Mucosa of stomach (tissue), 1 donor: ENCODE results near the gene RAVER1.
A peak's percentile ranks its signal among the peaks of the same experiment; 100 is the strongest.

Experiments used
- H3K27me3 ChIP-seq: one replicate; pipeline ENCODE4 v1.7.0; 2013; ENCODE audit warnings: mild to moderate bottlenecking, low read length; ENCODE audit not compliant: control insufficient read depth, insufficient read depth
- H3K36me3 ChIP-seq: one replicate; pipeline ENCODE4 v1.7.0; 2013; ENCODE audit warnings: low read length; ENCODE audit not compliant: control insufficient read depth, insufficient read depth
- H3K4me1 ChIP-seq: one replicate; pipeline ENCODE4 v1.7.0; 2013; ENCODE audit warnings: mild to moderate bottlenecking, low read length; ENCODE audit not compliant: control insufficient read depth, insufficient read depth
- H3K4me3 ChIP-seq: one replicate; pipeline ENCODE4 v1.7.0; 2013; ENCODE audit warnings: low read length
- H3K9ac ChIP-seq: one replicate; pipeline ENCODE4 v1.7.0; 2013; ENCODE audit warnings: mild to moderate bottlenecking, low read length, moderate library complexity
- H3K9me3 ChIP-seq: one replicate; pipeline ENCODE4 v1.7.0; 2013; ENCODE audit warnings: mild to moderate bottlenecking, low read length, moderate library complexity; ENCODE audit not compliant: control insufficient read depth
- donor health status: Pancreatic carcinoma.

Gene RAVER1

DNA sequence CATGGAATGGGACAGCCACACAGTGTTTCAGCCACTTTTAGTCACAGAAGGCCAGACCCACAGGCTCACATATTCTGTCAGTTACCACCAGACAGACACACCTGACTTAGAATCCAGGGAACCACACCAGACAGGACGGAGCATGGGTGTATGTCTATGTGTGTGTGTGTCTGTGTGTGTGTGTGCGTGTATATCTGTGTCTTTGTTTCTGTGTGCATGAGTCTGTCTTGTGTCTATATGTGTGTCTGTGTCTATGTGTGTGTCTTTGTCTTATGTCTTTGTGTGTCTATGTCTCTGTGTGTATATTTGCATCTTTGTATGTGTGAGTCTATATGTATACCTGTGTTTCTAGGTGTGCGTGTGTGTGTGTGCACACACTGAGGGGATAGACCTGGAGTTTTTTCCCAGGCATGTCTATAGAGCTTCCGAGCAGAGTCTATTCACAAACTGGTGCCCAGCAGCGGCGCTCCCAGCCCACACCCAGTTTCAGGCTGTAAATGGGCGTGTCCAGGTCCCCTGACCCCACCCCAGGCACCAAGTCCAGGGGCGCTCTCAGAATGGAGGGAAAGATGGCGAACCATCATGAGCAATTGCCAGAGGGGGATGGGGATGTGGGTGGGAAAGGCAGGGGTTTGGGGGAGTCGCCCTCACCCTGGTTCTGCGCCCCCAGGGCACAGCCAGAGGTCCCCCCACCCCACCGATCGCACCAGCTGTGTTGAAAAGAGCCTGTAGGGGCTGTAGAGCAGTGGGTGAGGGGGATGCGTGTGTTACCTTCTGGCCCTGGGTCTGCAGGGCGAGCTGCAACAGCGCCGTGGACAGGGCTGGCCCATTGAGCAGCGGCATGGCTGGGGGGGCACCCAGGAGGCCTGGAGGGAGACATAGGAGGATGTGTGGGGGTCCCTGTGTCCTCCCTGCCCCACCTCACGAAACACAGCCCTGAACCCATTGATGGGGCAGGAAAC is 11.2 kb downstream of the RAVER1 start:
- H3K36me3 ChIP-seq: peaks cover 6% of the 10 kb centered on the region
- peaks cover 8% of the 10 kb centered on the region for H3K4me1 ChIP-seq
- H3K27me3 ChIP-seq: no peaks in the 10 kb centered on the region
- H3K9me3 ChIP-seq: no peaks in the 10 kb centered on the region
- no peak overlapping the region for H3K9ac ChIP-seq
- H3K4me3 ChIP-seq: no peak overlapping the region

- no peaks in the 10 kb centered on the region for H3K27me3 ChIP-seq
- H3K9ac ChIP-seq: no peak overlapping the region
- H3K4me1 ChIP-seq: peaks cover 8% of the 10 kb centered on the region
- no peak overlapping the region for H3K4me3 ChIP-seq
- H3K9me3 ChIP-seq: no peaks in the 10 kb centered on the region
- H3K36me3 ChIP-seq: peaks cover 6% of the 10 kb centered on the region
These were observed 11.9 kb downstream of the RAVER1 start for GRCh38 chr19:10321417-10321797.

- Histone ChIP-seq H3K9ac (no peak overlapping the region), H3K36me3 (peaks cover 6% of the 10 kb centered on the region)
These were observed 12.5 kb downstream of the RAVER1 start for GRCh38 chr19:10320602-10321416.

GRCh38 chr19:10318807-10319682 is 14.3 kb downstream of the RAVER1 start:
- H3K4me3 ChIP-seq: no peak overlapping the region
- H3K36me3 ChIP-seq: peaks cover 6% of the 10 kb centered on the region

More at GRCh38 chr19:10320602-10321416, 12.5 kb downstream of the RAVER1 start:
- Histone ChIP-seq H3K27me3 (no peaks in the 10 kb centered on the region), H3K4me3 (no peak overlapping the region), H3K4me1 (peaks cover 13% of the 10 kb centered on the region), H3K9me3 (no peaks in the 10 kb centered on the region)

DNA sequence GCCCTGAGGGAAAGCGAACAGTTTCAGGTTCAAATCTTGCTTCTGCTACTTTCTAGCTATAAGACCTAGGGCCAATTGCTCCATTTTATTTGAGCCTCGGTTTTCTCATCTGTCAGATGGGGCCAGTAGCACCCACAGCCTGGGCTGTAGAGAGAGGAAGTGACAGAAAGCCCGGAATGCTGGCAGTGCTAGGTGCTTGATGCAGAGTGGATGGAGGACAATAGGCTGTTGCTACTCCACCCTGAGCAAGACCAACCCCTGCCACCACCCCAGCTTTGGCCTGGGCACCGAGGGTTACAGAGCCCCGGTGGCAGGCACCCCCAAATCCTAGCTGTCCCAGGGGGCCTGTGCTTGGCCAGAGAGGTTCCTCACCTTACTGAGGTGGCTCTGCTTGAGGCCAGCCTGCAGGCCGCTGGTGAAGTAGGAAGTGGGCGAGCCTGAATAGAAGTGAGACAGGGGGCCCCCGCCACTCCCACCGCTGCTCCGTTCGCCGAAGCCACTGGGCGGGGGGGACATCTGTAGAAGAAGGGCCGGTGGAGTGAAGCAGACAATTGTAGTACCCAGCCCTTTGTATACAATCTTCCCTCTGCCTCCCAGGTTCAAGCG is 15.4 kb downstream of the RAVER1 start:
- no peak overlapping the region for H3K9ac ChIP-seq
- H3K4me3 ChIP-seq: no peak overlapping the region
- H3K36me3 ChIP-seq: peaks cover 6% of the 10 kb centered on the region

More at GRCh38 chr19:10318807-10319682, 14.3 kb downstream of the RAVER1 start:
- Histone ChIP-seq H3K27me3 (no peaks in the 10 kb centered on the region), H3K4me1 (peaks cover 20% of the 10 kb centered on the region), H3K9ac (no peak overlapping the region), H3K9me3 (no peaks in the 10 kb centered on the region)

GRCh38 chr19:10317045-10317856 is 16.1 kb downstream of the RAVER1 start:
- Histone ChIP-seq H3K9ac (no peak overlapping the region), H3K4me1 (peaks cover 17% of the 10 kb centered on the region), H3K27me3 (no peaks in the 10 kb centered on the region), H3K4me3 (no peak overlapping the region), H3K9me3 (no peaks in the 10 kb centered on the region), H3K36me3 (peaks cover 6% of the 10 kb centered on the region)

More for the DNA sequence above, 15.4 kb downstream of the RAVER1 start:
- H3K27me3 ChIP-seq: no peaks in the 10 kb centered on the region
- peaks cover 20% of the 10 kb centered on the region for H3K4me1 ChIP-seq
- no peaks in the 10 kb centered on the region for H3K9me3 ChIP-seq

DNA sequence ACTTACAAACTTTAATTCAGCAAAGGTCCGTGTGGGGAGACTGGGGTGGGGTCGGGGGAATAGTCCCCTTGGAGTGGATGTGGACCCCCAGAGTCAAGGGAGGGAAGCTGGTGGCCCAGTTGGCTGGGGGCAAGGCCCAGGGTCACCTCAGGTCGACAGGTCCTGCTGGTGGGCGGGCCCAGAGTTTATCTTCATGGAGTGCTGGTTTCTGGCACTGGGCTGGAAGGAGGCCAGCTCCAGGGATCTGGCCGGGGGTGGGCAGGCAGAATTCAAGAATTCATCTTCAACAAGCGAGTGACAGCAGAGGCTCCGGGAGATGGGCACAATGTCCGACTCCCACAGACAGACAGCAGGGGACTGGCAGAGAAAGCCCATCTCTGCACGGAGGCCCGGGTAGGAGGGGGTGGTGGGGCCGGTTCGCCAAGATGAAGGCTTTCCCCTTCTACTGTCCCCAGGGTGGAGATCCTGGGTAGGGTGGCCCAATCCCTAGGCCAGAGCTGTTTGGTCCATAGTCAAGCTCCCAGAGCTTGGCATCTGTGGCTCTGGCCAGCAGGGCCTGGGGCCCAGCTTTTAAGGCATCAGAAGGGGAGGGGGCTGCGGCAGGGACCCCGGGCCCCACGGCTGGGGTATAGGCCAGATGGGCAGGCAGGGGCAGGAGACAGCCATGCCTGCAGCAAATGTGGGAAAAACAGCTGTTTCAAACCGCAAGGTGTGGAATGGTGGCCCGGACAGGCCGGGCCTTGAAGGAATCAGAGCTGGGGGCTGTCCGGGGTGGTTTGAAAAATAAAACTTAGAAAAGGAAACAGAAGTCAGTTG is 16.9 kb downstream of the RAVER1 start:
- Histone ChIP-seq H3K4me3 (no peak overlapping the region), H3K9me3 (no peaks in the 10 kb centered on the region), H3K27me3 (no peaks in the 10 kb centered on the region), H3K4me1 (peaks cover 12% of the 10 kb centered on the region), H3K36me3 (peaks cover 6% of the 10 kb centered on the region), H3K9ac (peak overlapping the region; percentile 61)

DNA sequence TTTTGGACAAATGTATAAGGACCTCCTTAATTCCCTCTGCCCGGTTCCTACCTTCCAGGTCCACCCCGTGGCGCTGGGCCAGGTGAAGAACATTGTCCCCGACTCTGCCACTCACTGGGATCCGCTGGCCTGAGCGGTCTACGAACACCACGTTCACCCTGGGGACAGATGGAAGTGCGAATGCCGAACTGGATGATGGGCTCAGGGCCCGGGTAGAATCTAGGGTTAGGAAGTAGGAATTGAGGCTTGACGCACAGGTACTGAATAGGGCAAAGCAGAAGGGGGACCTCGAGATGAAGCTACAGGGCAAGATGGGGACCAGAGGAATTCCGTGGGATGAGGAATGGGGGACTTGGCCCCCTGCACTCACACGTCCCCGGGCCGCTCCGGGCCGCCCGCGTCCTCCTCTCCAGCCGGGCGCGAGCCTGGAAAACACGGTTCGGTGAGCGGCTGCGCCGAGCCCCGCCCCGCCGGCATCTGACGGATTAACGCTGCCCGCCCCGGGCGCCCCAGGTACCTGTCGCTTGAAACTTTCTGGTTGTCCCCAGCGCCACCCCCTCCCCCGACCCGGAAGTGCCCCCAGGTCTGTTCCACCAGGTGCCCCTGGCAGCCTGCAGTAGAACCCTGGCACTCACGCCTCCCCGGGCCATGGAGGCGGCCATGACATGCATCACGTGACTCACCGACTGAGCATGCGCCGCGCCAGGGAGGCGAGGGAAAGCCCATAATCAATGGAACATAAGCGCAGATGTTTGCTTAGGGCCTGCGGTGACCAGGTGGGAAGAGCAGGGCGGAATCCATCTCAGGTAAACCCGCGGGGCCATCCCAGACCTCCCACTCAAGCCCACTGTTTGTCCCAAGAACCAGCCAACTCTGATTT is 17.8 kb downstream of the RAVER1 start, which contains the start of gene FDX2:
TSS of gene FDX2 (minus strand) at position 681 of the 880 bp plus-strand sequence. CDS start at position 662, 19 bp downstream.
- H3K36me3 ChIP-seq: peaks cover 6% of the 10 kb centered on the region
- H3K9me3 ChIP-seq: no peaks in the 10 kb centered on the region
- H3K4me3 ChIP-seq: peak within 1 kb of the TSS; percentile 84
- peaks cover 12% of the 10 kb centered on the region for H3K4me1 ChIP-seq
- no peaks in the 10 kb centered on the region for H3K27me3 ChIP-seq
- peak within 1 kb of the TSS; percentile 61 for H3K9ac ChIP-seq

GRCh38 chr19:10309423-10309822 is 23.9 kb downstream of the RAVER1 start, which contains the start of gene ZGLP1:
TSS of gene ZGLP1 (minus strand) at chr19:10309815.
- Histone ChIP-seq H3K4me1 (no peaks in the 10 kb centered on the region), H3K36me3 (no peaks in the 10 kb centered on the region), H3K9ac (no peak within 1 kb of the TSS), H3K27me3 (no peaks in the 10 kb centered on the region), H3K9me3 (no peaks in the 10 kb centered on the region), H3K4me3 (no peak within 1 kb of the TSS)
